Astrocyte (in vitro differentiated cells and primary cell): ENCODE measurements around the gene TMEM115. TPM values are rescaled to one million over a fixed set of nuclear protein-coding genes. Genes with fewer than 3 reads are reported as not detected.

Source experiments
- DNase-seq: peaks from one replicate; pipeline ENCODE4 v3.0.0-alpha.2; 2010; ENCODE audit warnings: low read depth
- FAIRE-seq: peaks from 2 replicates; lab custom pipeline; 2011; peaks lifted over from hg19 to GRCh38; lab: Jason Lieb, UNC
- H2AFZ ChIP-seq: 2 replicates; pipeline ENCODE4 v1.6.0; 2012; ENCODE audit warnings: low read depth, low read length, inconsistent platforms
- H3K27ac ChIP-seq: 2 replicates; pipeline ENCODE4 v1.5.1; 2011; ENCODE audit warnings: low read depth, low read length, inconsistent platforms
- H3K27me3 ChIP-seq: 2 replicates; pipeline ENCODE4 v1.6.0; 2011; ENCODE audit warnings: low read length, inconsistent platforms; ENCODE audit not compliant: insufficient read depth
- H3K36me3 ChIP-seq: 2 replicates; pipeline ENCODE4 v1.5.1; 2011; ENCODE audit warnings: low read length, inconsistent platforms; ENCODE audit not compliant: insufficient read depth
- H3K4me1 ChIP-seq: 2 replicates; pipeline ENCODE4 v1.5.1; 2011; ENCODE audit warnings: low read length, inconsistent platforms; ENCODE audit not compliant: insufficient read depth
- H3K4me2 ChIP-seq: 2 replicates; pipeline ENCODE4 v1.6.0; 2012; ENCODE audit warnings: low read length, inconsistent platforms
- H3K4me3 ChIP-seq: 2 replicates; pipeline ENCODE4 v1.5.1; 2011; ENCODE audit warnings: low read depth, mild to moderate bottlenecking, low read length, inconsistent platforms; ENCODE audit not compliant: insufficient read depth
- H3K79me2 ChIP-seq: 2 replicates; pipeline ENCODE4 v1.6.0; 2012; ENCODE audit warnings: mild to moderate bottlenecking, low read length, inconsistent platforms; ENCODE audit not compliant: insufficient read depth
- H3K9ac ChIP-seq: 2 replicates; pipeline ENCODE4 v1.6.0; 2012; ENCODE audit warnings: mild to moderate bottlenecking, low read length, inconsistent platforms
- H3K9me3 ChIP-seq: 2 replicates; pipeline ENCODE4 v1.5.1; 2012; ENCODE audit warnings: low read depth, mild to moderate bottlenecking, low read length, inconsistent platforms; ENCODE audit not compliant: insufficient read depth
- H4K20me1 ChIP-seq: 2 replicates; pipeline ENCODE4 v1.6.0; 2012; ENCODE audit warnings: low read length, inconsistent platforms; ENCODE audit not compliant: insufficient read depth
- H3K27ac Mint-ChIP-seq: one replicate; pipeline ENCODE4 v1.8.0; 2021; ENCODE audit warnings: mild to moderate bottlenecking, mixed read lengths; ENCODE audit not compliant: unreplicated experiment
- H3K27me3 Mint-ChIP-seq: one replicate; pipeline ENCODE4 v1.8.0; 2021; ENCODE audit warnings: low read depth, mixed read lengths; ENCODE audit not compliant: unreplicated experiment
- H3K36me3 Mint-ChIP-seq: one replicate; pipeline ENCODE4 v1.8.0; 2021; ENCODE audit warnings: low read depth, mixed read lengths; ENCODE audit not compliant: unreplicated experiment
- H3K4me1 Mint-ChIP-seq: one replicate; pipeline ENCODE4 v1.8.0; 2021; ENCODE audit warnings: low read depth, mixed read lengths; ENCODE audit not compliant: unreplicated experiment
- H3K4me3 Mint-ChIP-seq: one replicate; pipeline ENCODE4 v1.8.0; 2021; ENCODE audit warnings: mild to moderate bottlenecking, moderate library complexity, mixed read lengths; ENCODE audit not compliant: unreplicated experiment
- H3K9me3 Mint-ChIP-seq: one replicate; pipeline ENCODE4 v1.8.0; 2021; ENCODE audit warnings: mild to moderate bottlenecking, mixed read lengths; ENCODE audit not compliant: unreplicated experiment
- EZH2 ChIP-seq: IDR thresholded peaks from 2 replicates; pipeline ENCODE4 v1.6.1; 2012; ENCODE audit warnings: mild to moderate bottlenecking, low read length, inconsistent platforms; ENCODE audit not compliant: insufficient read depth
- total RNA-seq: library from RNA; stranded (reverse); gene quantifications from 2 replicates; pipeline ENCODE4 v1.2.1, GENCODE V29; 2021
- TF ChIP-seq, protein P1 (sequence below): IDR thresholded peaks from 2 replicates; pipeline ENCODE4 v1.5.1; 2011; ENCODE audit warnings: low read depth, mild to moderate bottlenecking, inconsistent platforms, low read length, moderate library complexity; ENCODE audit not compliant: insufficient read depth

TMEM115 gene
- total RNA-seq, 1 donor from 2014 or later: 48.7 TPM

DNA sequence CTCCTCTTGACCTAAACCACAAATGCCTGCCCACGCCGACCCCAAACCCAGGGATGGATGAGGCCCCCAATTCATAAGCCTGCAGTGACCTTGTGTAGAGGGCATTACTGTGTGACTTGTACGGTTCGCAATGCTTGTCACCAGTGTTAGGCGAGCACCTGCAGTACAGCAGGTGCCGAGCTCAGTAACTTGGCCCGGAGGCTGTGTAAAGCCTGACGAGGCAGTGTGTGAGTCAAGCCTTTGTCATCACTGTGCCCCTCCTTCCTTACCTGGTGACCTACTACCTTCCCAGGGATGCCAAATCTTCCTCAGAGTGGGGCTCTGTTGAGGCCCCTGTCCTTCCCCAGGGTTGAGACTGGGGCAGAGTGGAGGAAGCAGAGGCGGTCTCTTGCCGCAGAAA lies 37.2 kb upstream of the TMEM115 start:
- Histone ChIP-seq H3K27ac (no peak overlapping the region), H3K4me3 (no peak overlapping the region), H3K9me3 (no peaks in the 10 kb centered on the region), H3K4me1 (no peaks in the 10 kb centered on the region), H3K9ac (no peak overlapping the region), H3K4me2 (no peak overlapping the region), H4K20me1 (no peaks in the 10 kb centered on the region), H2AFZ (no peak overlapping the region), H3K36me3 (no peaks in the 10 kb centered on the region), H3K79me2 (no peaks in the 10 kb centered on the region), H3K27me3 (peaks cover 4% of the 10 kb centered on the region)
- H3K27me3 Mint-ChIP-seq: peaks cover 33% of the 10 kb centered on the region
- TF ChIP-seq EZH2: no peak
- TF ChIP-seq, protein P1, sequence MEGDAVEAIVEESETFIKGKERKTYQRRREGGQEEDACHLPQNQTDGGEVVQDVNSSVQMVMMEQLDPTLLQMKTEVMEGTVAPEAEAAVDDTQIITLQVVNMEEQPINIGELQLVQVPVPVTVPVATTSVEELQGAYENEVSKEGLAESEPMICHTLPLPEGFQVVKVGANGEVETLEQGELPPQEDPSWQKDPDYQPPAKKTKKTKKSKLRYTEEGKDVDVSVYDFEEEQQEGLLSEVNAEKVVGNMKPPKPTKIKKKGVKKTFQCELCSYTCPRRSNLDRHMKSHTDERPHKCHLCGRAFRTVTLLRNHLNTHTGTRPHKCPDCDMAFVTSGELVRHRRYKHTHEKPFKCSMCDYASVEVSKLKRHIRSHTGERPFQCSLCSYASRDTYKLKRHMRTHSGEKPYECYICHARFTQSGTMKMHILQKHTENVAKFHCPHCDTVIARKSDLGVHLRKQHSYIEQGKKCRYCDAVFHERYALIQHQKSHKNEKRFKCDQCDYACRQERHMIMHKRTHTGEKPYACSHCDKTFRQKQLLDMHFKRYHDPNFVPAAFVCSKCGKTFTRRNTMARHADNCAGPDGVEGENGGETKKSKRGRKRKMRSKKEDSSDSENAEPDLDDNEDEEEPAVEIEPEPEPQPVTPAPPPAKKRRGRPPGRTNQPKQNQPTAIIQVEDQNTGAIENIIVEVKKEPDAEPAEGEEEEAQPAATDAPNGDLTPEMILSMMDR: no peak
- H3K36me3 Mint-ChIP-seq: no peaks in the 10 kb centered on the region
- peaks cover 2% of the 10 kb centered on the region for H3K4me1 Mint-ChIP-seq
- no peaks in the 10 kb centered on the region for H3K9me3 Mint-ChIP-seq
- no peak for DNase-seq
- H3K27ac Mint-ChIP-seq: no peak overlapping the region
- no peak overlapping the region for H3K4me3 Mint-ChIP-seq
- no peak for FAIRE-seq

GRCh38 chr3:50395070-50395860 lies 35.9 kb upstream of the TMEM115 start:
- TF ChIP-seq, protein P1: no peak
- TF ChIP-seq EZH2: no peak
- Histone ChIP-seq H3K4me3 (no peak overlapping the region), H3K27me3 (peaks cover 4% of the 10 kb centered on the region), H2AFZ (no peak overlapping the region), H3K9ac (no peak overlapping the region), H3K27ac (no peak overlapping the region), H3K4me2 (no peak overlapping the region), H3K9me3 (no peaks in the 10 kb centered on the region), H3K4me1 (no peaks in the 10 kb centered on the region), H4K20me1 (no peaks in the 10 kb centered on the region), H3K79me2 (no peaks in the 10 kb centered on the region), H3K36me3 (no peaks in the 10 kb centered on the region)
- FAIRE-seq: no peak
- Mint-ChIP-seq H3K4me1 (peaks cover 2% of the 10 kb centered on the region), H3K27me3 (peaks cover 33% of the 10 kb centered on the region), H3K9me3 (no peaks in the 10 kb centered on the region), H3K4me3 (no peak overlapping the region), H3K36me3 (no peaks in the 10 kb centered on the region), H3K27ac (no peak overlapping the region)
- DNase-seq: no peak

- Mint-ChIP-seq H3K9me3 (no peaks in the 10 kb centered on the region), H3K36me3 (no peaks in the 10 kb centered on the region), H3K4me3 (no peak overlapping the region), H3K27me3 (peaks cover 19% of the 10 kb centered on the region), H3K4me1 (peaks cover 2% of the 10 kb centered on the region), H3K27ac (no peak overlapping the region)
- Histone ChIP-seq H3K27ac (no peak overlapping the region), H3K36me3 (no peaks in the 10 kb centered on the region), H2AFZ (no peak overlapping the region), H3K27me3 (peaks cover 4% of the 10 kb centered on the region), H3K4me3 (no peak overlapping the region), H3K79me2 (no peaks in the 10 kb centered on the region), H3K9me3 (no peaks in the 10 kb centered on the region), H3K4me1 (peaks cover 8% of the 10 kb centered on the region), H3K4me2 (no peak overlapping the region), H4K20me1 (no peaks in the 10 kb centered on the region), H3K9ac (no peak overlapping the region)
- TF ChIP-seq, protein P1: no peak
- no peak for FAIRE-seq
- no peak for DNase-seq
Observed at GRCh38 chr3:50393061-50393460, 33.7 kb upstream of the TMEM115 start.
